Stimulated activated CD4-positive, alpha-beta T cell treated with anti-CD3 and anti-CD28 coated beads, TNF-alpha, amount 100 ng/mL, for 24 hours (primary cell): ENCODE results near the gene NMBR.
"Not testable (repeated sequence)": the region's sequence is repeated elsewhere in the genome, so short reads cannot be mapped to it uniquely, and the experiment has no call there.

ENCODE experiments used
- DNase-seq, 3 experiments: peaks; one replicate each; pipeline ENCODE4 v3.0.0-alpha.2; 2020; ENCODE audit warnings: low read depth in 3 of 3

The NMBR gene

DNA sequence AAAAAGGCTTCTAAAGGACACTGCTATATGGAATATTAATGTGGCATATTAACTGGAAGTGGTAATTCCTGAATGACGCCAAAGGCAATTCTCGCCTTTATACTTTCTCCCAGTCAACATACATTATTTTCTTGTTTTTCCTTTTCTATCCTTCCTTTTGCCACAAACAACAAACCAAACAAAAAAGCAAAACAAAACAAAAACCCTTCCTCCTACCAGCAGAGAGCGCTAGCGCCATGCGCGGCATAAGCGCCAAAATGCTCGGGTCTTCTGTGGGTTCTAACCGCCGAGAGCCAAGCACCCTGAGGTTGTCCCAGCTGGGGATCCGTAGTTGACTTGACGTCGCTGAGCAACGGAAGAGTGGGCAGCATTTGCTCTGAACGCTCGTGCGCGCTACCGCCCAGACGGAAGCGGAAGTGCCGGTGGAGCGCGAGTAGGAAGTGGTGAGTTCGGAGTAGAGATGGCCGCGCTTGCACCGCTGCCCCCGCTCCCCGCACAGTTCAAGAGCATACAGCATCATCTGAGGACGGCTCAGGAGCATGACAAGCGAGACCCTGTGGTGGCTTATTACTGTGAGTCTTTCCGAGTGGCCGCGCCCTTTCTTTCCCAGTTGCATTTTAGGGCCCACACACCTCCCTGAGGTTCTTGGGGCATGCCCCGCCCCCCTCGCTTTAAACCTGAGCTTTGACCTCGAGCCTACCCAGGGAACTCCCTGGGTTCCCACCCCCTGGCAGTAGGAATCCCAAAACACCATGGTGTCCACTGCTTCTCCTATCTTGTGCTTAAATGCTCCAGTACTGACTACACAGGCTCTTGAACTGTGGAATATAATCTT lies at the start of gene NMBR, which contains the start of gene VTA1:
Gene NMBR, minus strand, starts transcription at position 295 of the 835 bp plus-strand sequence. CDS start 58,464 bp downstream, outside the sequence.
Gene VTA1, plus strand, starts transcription at position 436 of the 835 bp plus-strand sequence. Its CDS starts 25 bp downstream, at position 461.
- DNase-seq = peak; percentile 93 to 96 (median 94)

DNA sequence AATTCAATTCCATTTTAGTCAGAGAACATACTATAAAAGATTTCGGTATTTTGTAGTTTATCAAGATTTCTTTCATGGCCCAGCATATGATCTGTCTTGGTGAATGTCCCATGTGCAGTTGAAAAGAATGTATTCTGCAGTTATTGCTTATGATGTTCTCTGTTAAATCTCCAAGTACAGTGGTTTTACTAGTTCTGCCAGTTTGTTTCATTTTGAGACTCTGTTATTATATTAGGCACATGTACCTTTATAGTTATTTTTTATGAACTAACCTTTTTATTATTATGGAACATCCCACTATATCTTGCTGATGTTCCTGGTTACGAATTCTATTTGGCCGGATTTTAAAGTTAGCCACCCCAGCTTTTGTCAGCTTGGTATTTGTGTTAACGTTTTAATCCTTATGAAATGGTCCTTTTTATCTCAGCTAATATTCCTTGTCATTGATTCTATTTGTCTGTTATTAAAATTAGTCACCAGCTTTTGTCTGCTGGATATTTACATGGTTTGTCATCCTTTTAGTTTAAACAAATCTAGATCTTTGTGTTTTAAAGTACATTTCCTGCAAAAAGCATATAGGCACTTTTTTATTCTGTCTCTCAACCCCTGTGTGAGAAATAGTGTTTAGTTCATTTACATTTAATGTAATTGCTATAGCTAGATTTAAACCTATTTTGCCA lies 49.1 kb upstream of the NMBR start:
- DNase-seq = no peak

DNA sequence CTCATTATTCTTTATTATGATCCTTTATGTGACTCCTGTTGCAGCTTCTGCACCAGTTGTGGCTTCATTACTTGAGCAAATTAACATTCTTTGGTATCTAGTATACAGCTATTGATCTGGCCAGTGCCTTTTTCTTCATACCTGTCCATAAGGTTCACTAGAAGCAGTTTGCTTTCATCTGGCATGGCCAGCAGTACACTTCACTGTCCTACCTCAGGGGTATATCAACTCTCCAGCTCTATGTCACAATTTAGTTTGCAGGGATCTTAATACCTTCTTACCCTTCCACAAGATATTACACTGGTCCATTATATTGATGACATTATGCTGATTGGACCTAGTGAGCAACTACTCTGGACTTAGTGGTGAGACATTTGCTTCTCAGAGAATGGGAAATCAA lies 46.7 kb upstream of the NMBR start:
- DNase-seq = no peak

DNA sequence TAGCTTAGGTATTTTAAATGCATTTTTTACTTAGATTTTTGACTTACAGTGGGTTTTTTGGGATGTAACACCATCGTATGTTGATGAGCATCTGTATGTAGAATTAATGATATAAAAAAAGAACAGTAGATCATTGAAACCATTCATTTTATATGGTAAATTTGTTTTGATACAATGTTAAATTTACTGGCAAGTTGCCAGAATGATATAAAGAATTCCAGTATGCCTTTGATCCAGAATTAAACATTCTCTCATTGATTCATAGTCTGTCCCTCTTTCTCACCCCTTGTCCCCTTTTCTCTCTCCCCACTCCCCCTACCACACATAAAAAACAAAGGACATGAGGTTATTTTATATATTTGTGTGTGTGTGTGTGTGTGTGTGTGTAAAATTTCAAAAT lies 45.4 kb upstream of the NMBR start:
- DNase-seq = no peak

DNA sequence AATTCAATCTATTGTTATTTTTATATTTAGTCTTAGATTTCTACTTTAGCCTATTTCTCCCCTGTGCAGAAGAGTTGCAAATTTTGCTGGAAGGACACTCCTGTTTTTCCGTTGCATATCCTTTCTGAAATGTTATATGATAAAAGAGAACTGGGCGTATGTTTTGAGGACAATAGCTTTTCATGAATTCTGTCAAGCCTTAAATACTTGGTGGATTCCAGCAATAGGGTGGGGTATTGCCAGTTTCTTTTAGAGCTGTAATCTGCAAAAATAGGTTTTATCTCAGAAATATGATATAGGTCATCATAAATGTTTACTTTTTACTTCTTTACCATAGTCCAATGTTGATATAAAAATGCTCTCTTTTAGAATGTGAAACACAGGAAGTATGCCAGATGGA lies 42.1 kb upstream of the NMBR start:
- no peak for DNase-seq

DNA sequence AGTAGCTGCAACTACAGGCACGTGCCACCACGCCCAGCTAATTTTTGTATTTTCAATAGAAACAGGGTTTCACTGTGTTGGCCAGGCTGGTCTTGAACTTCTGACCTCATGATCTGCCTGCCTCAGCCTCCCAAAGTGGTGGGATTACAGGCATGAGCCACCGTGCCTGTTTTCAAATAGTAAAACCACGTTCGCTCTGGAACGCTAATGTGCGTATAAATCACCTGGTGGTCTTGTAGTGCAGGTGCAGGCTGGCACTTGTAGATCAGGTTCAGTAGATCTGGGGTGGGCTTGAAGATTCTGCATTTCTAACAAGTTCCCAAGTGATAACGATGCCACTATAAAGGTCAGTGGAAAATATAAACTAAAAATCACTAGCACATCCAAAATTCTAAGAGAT lies 41.4 kb upstream of the NMBR start:
- DNase-seq = not testable (repeated sequence)

DNA sequence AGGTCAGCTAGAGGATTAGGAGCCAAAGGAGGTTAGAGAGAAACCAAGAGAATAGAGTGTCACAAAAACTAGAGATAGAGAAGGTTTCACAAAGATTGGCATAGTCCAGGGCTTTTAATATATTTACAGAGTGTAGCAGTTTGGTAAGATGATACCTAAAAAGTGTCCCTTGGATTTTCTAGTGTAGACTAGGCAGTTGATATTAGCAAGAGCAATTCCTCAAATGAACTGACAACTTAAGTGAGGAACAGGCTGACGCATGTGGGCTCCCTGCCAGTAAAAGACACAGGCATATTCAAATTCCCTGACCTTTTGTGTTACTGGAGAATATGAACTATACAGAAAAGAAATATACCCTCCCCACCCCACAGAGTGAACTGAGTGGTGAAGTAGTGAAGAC lies 40.3 kb upstream of the NMBR start:
- DNase-seq = no peak

DNA sequence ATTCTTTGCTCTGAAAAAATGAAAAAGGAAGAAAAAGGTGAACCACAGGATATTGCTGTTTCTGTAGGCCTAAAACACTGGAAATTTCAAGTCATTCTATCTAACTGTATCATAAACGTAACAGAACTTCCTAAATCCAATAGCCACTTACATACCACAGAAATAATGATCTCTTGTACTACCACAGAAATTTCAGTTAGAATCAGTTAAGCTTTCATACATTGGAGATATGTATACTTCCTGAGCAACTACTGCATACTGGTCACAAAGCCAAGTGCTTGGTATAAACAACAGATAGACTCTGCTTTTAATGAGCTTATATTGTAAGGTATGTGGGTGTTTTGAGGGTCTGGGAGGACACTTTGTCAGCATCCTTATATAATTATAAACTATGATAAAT lies 38.7 kb upstream of the NMBR start:
- DNase-seq = no peak

DNA sequence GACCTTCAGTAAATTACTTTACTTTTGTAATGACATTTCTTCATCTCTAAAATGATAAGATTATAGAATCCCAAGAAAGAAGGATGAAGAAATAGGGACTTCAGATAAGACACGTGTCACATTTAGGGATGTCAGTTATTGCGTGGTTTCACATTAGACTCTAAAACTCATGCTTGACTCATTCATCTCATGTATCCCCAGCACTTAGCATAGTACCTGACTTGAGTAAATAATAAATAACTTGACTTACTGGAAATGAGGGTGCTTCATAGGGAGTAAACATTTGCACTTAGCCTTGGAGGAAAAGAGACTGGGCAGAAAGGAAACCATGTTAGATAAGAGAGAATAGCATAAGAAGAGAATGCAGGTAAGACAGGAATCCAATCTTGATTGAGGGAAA lies 37.4 kb upstream of the NMBR start:
- DNase-seq = no peak

DNA sequence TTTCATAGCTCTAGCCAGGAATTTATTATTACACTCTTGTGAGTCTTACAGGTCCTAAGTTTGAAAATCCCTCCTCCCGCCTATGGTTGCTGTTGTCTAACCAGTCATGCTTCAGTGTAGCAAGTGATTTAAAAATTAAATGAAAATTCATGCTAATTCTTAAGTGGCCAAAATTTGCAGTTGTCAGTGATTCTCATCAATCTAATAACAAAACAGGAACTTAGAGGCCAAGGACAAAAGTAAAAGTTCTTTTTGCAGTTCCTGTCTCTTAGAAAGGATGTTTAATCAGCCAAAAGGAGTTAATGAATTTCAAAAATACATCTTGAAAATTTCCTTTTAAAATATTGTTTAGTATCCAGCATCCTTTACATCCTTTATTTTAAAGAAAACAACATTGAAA lies 36.4 kb upstream of the NMBR start:
- no peak for DNase-seq

DNA sequence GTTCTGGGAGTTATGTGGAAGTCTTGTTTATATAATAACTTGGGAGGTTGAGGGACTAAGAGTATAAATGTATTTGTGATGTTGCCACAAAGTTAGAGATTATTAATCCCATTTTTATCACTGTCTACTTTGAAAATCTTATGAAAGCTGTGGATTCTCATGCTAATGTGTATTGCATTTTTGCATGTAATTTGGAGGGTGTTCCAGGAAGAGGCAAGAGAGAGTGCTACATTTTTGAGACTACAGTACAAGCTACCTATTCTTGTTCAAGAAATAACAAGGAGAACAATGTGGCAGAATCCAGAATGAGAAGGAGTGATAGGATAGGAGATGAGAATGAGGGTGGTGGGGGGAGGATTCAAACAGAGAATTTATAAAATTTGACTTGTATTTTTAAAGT lies 35.1 kb upstream of the NMBR start:
- no peak for DNase-seq

DNA sequence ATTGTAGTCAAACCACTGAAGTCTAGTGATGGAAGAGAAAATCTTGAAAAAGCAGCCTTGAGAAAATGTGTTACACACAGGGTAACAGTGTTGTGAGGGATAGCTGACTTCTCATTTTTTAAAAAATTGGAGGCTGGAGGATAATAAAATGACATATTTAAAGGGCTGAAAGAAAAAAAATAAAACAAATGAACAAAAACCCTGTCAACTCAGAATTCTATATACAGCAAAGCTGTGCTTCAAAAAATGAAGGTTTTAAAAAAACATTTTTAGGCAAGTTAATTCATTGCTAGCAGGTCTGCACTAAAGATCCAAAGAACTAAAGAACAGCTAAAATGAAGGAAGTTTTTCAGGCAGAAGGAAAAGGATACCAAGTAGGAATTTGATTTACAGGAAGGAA lies 31.2 kb upstream of the NMBR start:
- DNase-seq = no peak

DNA sequence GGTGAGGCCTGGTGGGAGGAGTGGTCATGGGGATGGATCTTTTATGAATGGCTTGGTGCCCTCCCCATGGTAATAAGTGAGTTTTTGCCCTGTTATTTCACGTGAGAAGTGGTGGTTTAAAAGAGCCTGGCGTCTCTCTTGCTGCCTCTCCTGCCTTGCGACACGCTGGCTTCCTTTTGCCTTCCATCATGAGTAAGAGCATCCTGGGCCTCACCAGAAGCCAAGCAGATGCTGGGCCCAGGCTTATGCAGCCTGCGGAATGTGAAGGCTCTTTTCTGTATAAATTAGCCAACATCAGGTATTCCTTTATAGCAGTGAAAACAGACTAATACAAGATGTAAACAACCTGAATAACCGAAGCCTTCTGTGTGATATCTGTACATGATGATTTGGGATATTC lies 27.8 kb upstream of the NMBR start:
- DNase-seq = no peak

DNA sequence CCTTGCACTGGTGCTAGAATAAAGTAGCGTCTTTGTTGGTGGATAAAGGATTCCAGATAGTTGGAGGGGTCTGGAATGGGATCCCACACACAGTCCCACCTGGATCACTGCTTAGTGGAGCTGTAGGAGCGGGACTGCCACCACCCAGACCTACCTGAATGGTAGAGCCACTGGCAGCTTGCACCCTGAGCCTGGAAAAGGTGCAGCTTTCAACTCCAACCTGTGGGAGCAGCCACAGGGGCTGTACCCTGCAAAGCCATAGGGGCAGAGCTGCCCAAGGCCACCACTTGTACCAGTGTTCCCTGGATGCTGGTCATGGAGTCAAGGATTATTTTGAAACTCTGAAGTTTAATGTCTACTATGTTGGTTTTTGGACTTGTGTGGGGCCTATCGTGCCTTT lies 27.1 kb upstream of the NMBR start:
- no peak for DNase-seq

DNA sequence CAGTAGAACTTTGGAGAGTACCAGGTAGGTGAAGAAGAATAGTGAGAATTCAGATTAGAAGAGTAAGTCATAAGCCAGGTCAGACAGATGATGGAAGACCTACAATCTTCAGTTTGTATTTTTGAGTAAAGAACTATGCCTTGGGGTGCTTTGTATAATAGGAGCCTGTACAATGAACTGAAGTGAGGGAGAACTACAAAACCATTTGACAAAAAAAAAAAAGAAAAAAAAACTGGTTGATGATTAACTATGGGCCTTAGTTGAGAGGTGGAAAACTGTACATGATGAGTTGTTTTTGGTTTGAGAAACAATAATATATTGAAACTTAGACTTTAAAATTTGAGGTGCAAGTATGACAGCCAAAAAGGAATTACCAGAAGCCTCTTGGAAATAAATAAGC lies 25.8 kb upstream of the NMBR start:
- DNase-seq = no peak

DNA sequence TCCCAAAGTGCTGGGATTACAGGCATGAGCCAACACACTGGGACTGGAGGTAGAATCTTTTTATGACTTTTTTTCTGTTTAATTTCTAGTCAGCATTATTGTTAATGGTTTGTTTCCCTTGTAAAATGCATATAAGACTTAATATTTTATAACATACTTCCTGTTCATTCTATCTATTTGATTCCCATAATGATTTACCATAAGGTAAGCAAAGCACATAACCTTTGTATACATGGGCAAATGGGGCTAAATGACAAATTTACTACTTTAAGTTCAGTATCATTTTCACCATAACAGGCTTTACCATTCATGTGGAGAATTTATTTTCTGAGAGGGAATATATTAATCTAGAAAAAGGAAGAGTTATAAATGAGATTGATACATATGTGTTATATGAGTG lies 24.4 kb upstream of the NMBR start:
- no peak for DNase-seq

DNA sequence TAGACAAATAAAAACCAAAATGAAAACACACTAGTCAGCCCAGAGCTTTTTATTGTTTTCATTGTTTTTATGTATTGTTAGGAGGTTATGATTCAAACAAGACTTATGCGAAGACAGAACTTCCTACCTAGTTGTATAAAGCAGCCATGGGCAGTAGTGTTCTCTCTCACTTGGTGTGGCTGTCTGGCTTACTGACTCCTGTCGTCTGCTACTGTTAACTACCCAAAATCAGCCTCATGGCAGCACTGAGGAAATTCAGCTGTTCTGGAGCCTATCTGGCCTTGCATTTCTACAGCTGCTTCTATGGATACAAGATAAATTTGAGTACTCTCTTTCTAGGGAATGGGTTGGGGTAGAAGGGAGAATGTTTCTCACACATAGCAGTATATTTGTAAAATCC lies 20.6 kb upstream of the NMBR start:
- DNase-seq = no peak

DNA sequence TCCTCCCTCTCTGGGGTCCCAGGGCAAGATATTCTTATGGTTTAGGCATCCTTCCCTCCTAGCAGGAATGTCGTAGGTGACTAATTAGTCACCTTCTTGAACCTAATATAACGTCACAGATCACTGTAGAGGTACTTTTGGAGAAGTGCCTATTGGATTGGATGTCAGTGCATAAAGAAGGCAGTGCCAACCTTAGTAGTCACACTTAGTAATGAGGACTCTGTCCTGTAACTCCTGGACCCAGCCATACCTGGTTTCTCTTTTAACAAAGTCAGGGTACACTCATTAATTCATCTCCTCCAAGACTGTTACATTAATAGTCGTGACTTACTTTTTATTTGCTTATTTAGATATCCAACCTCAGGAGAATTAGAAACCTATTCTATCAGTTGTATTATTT lies 20.1 kb upstream of the NMBR start:
- no peak for DNase-seq

DNA sequence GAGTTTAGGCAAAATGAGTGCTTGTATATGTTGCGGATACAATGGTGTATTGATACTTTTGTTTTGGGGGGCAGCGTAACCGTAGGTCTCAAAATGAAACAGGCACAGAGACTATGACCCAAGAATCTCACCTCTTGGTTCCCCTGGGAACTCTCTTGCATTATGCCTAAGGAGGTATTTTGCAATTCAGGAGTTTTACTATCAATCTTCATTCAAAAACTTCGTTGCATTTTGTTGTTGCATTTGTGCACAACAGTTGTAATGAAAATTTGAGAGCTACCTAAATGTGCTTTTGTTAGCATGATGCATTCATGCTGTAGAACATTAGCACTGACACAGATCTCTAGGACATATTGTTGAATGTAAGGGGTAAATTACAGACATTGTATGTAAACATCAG lies 18.3 kb upstream of the NMBR start:
- no peak for DNase-seq

DNA sequence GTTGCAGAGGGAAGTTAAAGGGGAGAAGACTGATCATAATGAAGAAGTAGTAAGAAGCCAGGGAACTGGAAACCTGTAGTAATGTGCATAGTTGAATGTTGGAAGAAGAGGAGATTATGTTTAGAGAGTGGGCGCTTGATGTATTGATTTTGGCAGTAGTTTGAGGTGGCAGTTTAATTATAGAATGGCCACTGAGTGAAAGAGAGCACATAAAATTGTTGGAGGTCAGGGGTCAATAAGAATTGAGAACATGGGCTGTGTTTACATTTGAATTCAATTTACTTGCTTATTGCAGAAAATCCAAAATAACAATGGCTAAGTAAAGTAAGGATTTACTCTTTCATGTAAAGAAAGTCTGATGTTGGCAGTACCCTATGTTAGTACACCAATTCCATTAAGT lies 15.9 kb upstream of the NMBR start:
- no peak for DNase-seq

DNA sequence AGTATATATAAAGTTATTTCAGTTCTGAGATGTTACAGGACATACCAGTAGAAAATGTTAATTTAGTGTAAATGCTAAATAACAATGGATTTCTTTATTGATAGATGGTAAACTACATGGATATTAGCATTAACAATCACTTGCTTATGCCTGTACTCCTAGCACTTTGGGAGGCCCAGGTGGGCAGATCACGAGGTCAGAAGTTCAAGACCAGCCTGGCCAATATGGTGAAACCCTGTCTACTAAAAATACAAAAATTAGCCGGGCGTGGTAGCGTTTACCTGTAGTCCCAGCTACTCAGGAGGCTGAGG lies 9.8 kb upstream of the NMBR start:
- not testable (repeated sequence) for DNase-seq

DNA sequence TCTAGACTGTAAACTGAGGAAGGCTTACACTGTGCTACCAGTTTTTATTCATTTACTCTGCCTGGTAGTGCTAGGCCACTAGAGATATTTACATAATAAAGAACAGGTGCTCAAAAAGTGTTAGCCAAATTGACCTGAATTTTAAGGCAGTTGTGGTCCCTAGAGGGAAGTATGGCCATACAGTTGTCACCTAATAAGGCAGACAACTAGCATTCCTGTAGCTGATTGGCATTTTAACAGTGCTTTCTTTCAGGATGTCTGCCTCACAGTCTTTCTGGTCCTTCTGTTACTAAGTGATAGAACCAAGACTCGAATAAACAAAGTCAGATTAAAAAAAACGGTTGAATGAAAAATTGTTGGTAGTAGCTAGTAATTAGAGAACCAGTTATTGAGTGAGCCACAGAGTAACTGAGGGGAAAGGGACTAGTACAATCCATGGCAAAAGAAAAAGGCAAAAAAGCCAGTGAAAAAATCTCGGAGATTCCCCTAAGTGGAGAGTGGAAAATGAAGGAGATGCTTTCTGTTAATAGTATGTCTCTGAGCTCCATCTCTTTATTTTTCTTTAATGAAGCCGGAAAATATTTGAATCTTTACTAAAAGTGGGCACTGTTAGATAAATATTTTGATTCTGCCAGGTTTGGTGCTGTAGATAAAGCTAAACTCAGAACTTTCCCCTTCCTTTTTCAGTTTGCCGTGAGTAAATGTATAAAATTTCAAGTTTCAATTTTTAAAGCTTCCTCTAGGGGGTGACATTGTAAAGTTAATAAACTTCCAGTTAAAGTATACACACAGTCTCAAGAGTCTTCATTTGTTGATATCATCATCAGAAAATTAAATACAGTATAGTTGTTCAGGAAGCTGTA lies 9.2 kb upstream of the NMBR start:
- DNase-seq = no peak

DNA sequence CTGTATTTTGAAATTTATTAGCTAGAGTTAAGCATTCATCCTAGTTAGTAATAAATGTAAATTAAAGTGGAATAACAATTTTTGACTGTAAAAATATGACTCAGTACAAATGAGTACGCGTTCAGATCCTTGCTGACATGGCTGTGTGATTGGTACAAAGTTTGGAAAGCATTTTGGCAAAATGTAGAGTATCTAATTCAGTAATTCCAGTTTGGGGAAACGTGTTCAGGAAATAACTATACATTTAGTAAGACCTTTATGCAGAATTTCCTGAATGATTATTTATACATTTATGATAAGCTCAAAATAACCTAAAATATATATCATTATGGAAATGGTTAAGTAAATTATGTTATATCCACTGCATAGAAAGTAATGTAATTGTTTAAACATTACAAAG lies 8.2 kb upstream of the NMBR start:
- DNase-seq = no peak
